AG09319 (cell line): ENCODE data around the gene OR9Q2.

ENCODE experiments used
- DNase-seq: peaks from one replicate; pipeline ENCODE4 v3.0.0-alpha.2; 2010; ENCODE audit warnings: low read depth; ENCODE audit errors: extremely low read depth
- CTCF ChIP-seq: IDR thresholded peaks from 2 replicates; pipeline ENCODE4 v1.5.1; 2011; ENCODE audit warnings: low read depth, mild to moderate bottlenecking, inconsistent platforms, low read length, moderate library complexity

Gene OR9Q2

GRCh38 chr11:58188770-58189169, at the start of gene OR9Q2:
Gene OR9Q2, plus strand, starts transcription at chr11:58189070. Its CDS starts 1,421 bp downstream, at chr11:58190491.
- no peak for DNase-seq
- no peak for TF ChIP-seq CTCF

- no peak for DNase-seq
- no peak for TF ChIP-seq CTCF
Observed at GRCh38 chr11:58142761-58143160, 46.1 kb upstream of the OR9Q2 start.

- no peak for TF ChIP-seq CTCF
- DNase-seq, result no peak
Observed at GRCh38 chr11:58152781-58153180, 36.1 kb upstream of the OR9Q2 start.

GRCh38 chr11:58164389-58164788, 24.5 kb upstream of the OR9Q2 start:
- TF ChIP-seq CTCF, result no peak
- DNase-seq, result no peak

GRCh38 chr11:58164990-58165389, 23.9 kb upstream of the OR9Q2 start:
- no peak for DNase-seq
- no peak for TF ChIP-seq CTCF

GRCh38 chr11:58165504-58166106, 23.3 kb upstream of the OR9Q2 start:
- no peak for TF ChIP-seq CTCF
- DNase-seq, result no peak

- no peak for DNase-seq
- TF ChIP-seq CTCF, result no peak
Observed at GRCh38 chr11:58177409-58178054, 11.3 kb upstream of the OR9Q2 start.
